Left ventricle myocardium inferior (tissue), 1 donor: ENCODE data around the gene DYRK1B. TPM values are rescaled to one million over a fixed set of nuclear protein-coding genes. Genes with fewer than 3 reads are reported as not detected.

Experiments
- DNase-seq: peaks from one replicate; pipeline ENCODE4 v3.0.0-alpha.2; 2020
- H3K27ac ChIP-seq: fragments of 200-600 bp; replicated peaks from 2 replicates; pipeline ENCODE4 v1.8.0; 2021
- H3K27me3 ChIP-seq: fragments of 200-600 bp; 2 replicates; pipeline ENCODE4 v1.8.0; 2021; ENCODE audit warnings: low read depth
- H3K36me3 ChIP-seq: fragments of 200-600 bp; 2 replicates; pipeline ENCODE4 v1.8.0; 2021
- H3K4me1 ChIP-seq: fragments of 200-600 bp; 2 replicates; pipeline ENCODE4 v1.8.0; 2021
- H3K4me3 ChIP-seq: fragments of 200-600 bp; 2 replicates; pipeline ENCODE4 v1.8.0; 2021; ENCODE audit warnings: mild to moderate bottlenecking, moderate library complexity
- H3K9me3 ChIP-seq: fragments of 200-600 bp; replicated peaks from 2 replicates; pipeline ENCODE4 v1.8.0; 2021
- CTCF ChIP-seq: fragments of 200-600 bp; IDR thresholded peaks from 2 replicates; pipeline ENCODE4 v1.8.0; 2021; ENCODE audit warnings: antibody characterized with exemption, mild to moderate bottlenecking, borderline replicate concordance
- intact Hi-C: fragments of 100-400 bp; cut with micrococcal nuclease; formaldehyde crosslinking; loops from one replicate; pipeline ENCODE4 v1.11.0; 2022
- total RNA-seq: library from RNA; stranded (reverse); fragmentation: NEBNext Ultra II Directional; extraction: Animal tissue kit (Norgen Biotek cat#: 25700); gene quantifications from one replicate; pipeline ENCODE4 v1.2.1, GENCODE V29; 2021
- donor health status: DM: no; HTN: yes; CAD: no; lungs with severe emphysema.

DYRK1B gene
- total RNA-seq, 1 donor from 2014 or later, result 30.2 TPM

GRCh38 chr19:39807846-39808364 is 26.1 kb downstream of the DYRK1B start:
- Histone ChIP-seq H3K4me1 (no peaks in the 10 kb centered on the region), H3K27ac (no peak overlapping the region), H3K36me3 (no peaks in the 10 kb centered on the region), H3K4me3 (no peak overlapping the region), H3K9me3 (peaks cover 5% of the 10 kb centered on the region), H3K27me3 (peaks cover 10% of the 10 kb centered on the region)
- intact Hi-C loops, result no loop called here
- DNase-seq, result no peak
- TF ChIP-seq CTCF, result no peak

- H3K27ac ChIP-seq, result no peak overlapping the region
Measured at GRCh38 chr19:39805104-39805503, 28.9 kb downstream of the DYRK1B start.

GRCh38 chr19:39802958-39803357 is 31.0 kb downstream of the DYRK1B start:
- H3K4me3 ChIP-seq, result no peak overlapping the region
- no peak for TF ChIP-seq CTCF
- H3K4me1 ChIP-seq, result no peaks in the 10 kb centered on the region
- intact Hi-C loops, result no loop called here
- no peaks in the 10 kb centered on the region for H3K36me3 ChIP-seq
- no peak for DNase-seq
- H3K27me3 ChIP-seq, result peaks cover 15% of the 10 kb centered on the region
- no peaks in the 10 kb centered on the region for H3K9me3 ChIP-seq
- H3K27ac ChIP-seq, result no peak overlapping the region

More at GRCh38 chr19:39805104-39805503, 28.9 kb downstream of the DYRK1B start:
- Histone ChIP-seq H3K4me3 (no peak overlapping the region), H3K4me1 (no peaks in the 10 kb centered on the region), H3K9me3 (peaks cover 5% of the 10 kb centered on the region), H3K36me3 (no peaks in the 10 kb centered on the region), H3K27me3 (peaks cover 15% of the 10 kb centered on the region)
- intact Hi-C loops, result no loop called here
- TF ChIP-seq CTCF, result no peak
- DNase-seq, result peak; percentile 35

GRCh38 chr19:39797083-39797482 is 36.9 kb downstream of the DYRK1B start:
- DNase-seq, result no peak

GRCh38 chr19:39796000-39796498 is 37.9 kb downstream of the DYRK1B start:
- Histone ChIP-seq H3K36me3 (no peaks in the 10 kb centered on the region), H3K4me3 (no peak overlapping the region), H3K27ac (no peak overlapping the region), H3K4me1 (no peaks in the 10 kb centered on the region), H3K27me3 (peaks cover 21% of the 10 kb centered on the region), H3K9me3 (no peaks in the 10 kb centered on the region)
- TF ChIP-seq CTCF, result no peak
- DNase-seq, result no peak
- intact Hi-C loops, result no loop called here

More at GRCh38 chr19:39797083-39797482, 36.9 kb downstream of the DYRK1B start:
- Histone ChIP-seq H3K4me3 (no peak overlapping the region), H3K36me3 (no peaks in the 10 kb centered on the region), H3K4me1 (no peaks in the 10 kb centered on the region), H3K9me3 (no peaks in the 10 kb centered on the region), H3K27ac (no peak overlapping the region), H3K27me3 (peaks cover 21% of the 10 kb centered on the region)
- no peak for TF ChIP-seq CTCF
- intact Hi-C loops, result no loop called here
